ENCODE measurements around the gene P2RY2. TPM values are rescaled to one million over a fixed set of nuclear protein-coding genes. Genes with fewer than 3 reads are reported as not detected.

The P2RY2 gene
- total RNA-seq, 1 donor from 2014 or later: 0.45 TPM

DNA sequence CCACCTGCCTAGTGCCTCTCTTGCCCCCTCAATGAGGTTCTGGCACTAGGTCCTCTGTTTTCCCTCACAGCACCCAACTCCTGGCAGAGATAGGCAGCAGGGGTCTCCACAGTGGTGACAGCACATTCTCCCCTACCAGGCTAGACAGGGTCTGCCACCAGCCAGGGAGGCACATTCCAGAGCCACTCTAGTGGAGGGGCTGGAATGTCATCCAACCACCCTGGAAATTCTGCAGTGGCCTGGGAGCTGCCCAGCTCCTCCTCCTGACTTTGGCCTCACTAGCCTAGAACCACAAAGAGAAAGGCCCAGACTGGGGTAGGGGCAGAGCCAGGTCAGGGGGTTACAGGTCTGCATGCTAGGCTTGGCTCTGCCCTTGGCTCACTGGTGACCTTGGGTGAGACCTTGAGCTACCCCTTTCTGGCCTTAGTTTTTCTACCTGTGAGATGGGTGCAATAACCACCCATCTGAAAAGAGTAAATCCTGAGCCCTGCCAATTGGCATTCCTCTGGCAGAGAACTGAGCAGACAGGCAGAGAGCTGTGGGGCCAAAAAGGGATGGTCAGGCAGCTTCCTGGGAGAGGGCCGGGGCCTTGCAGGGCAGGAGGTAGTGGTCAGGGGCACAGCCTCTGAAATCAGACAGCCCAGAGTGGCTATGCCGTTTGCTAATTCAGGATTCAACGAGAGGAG, 7.1 kb downstream of the P2RY2 start:
- H3K4me3 Mint-ChIP-seq: no peak overlapping the region
- H3K27me3 Mint-ChIP-seq (ENCODE audit: insufficient read depth, low read depth): peaks cover 21% of the 10 kb centered on the region
- Histone ChIP-seq H4K20me1 (ENCODE audit: low read depth) (no peaks in the 10 kb centered on the region), H3K27me3 (peaks cover 10% of the 10 kb centered on the region), H2AFZ (replicated peaks) (no peak overlapping the region), H3F3A (ENCODE audit: low read depth) (no peaks in the 10 kb centered on the region), H3K79me2 (ENCODE audit: low read depth) (no peaks in the 10 kb centered on the region), H3K9ac (no peak overlapping the region), H3K9me3 (ENCODE audit: low read depth) (no peaks in the 10 kb centered on the region), H3K4me1 (peaks cover 19% of the 10 kb centered on the region), H3K36me3 (no peaks in the 10 kb centered on the region), H3K27ac (no peak overlapping the region), H3K4me2 (no peak overlapping the region), H3K4me3 (no peak overlapping the region)
- peak overlapping the region; percentile 4 for H3K27ac Mint-ChIP-seq
- no peaks in the 10 kb centered on the region for H3K9me3 Mint-ChIP-seq
- TF ChIP-seq EZH2 (IDR thresholded peaks at IDR 0.05): no peak
- TF ChIP-seq EZH2phosphoT487 (IDR thresholded peaks at IDR 0.05): no peak
- TF ChIP-seq CTCF (IDR thresholded peaks at IDR 0.05): no peak
- no peaks in the 10 kb centered on the region for H3K36me3 Mint-ChIP-seq
- peaks cover 11% of the 10 kb centered on the region for H3K4me1 Mint-ChIP-seq
- DNase-seq (ENCODE audit: low spot score): peak; percentile 4

DNA sequence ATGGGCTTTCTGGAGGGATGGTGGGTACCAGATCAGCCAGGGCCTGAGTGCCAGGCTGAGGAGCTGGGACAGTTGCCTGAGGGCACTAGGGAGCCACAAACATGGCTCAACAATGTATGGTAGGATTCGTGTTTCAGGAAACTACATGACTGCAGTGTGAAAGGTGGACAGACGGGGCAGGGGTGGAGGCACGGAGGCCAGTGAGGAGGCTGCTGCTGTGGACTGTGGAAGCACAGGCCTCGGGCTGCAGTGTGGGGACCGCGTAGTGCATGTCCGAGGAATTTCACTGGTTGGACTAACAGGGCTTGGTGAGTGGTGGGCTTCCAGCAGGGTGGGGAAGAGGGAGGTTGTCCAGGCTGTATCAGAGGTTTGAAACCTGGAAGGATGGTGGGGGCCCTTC, 7.8 kb downstream of the P2RY2 start:
- H3K36me3 Mint-ChIP-seq: no peaks in the 10 kb centered on the region
- peak overlapping the region; percentile 4 for H3K27ac Mint-ChIP-seq
- Histone ChIP-seq H3K9me3 (ENCODE audit: low read depth) (no peaks in the 10 kb centered on the region), H3K4me1 (peaks cover 16% of the 10 kb centered on the region), H3K36me3 (no peaks in the 10 kb centered on the region), H2AFZ (replicated peaks) (no peak overlapping the region), H3K9ac (no peak overlapping the region), H3K4me3 (no peak overlapping the region), H4K20me1 (ENCODE audit: low read depth) (no peaks in the 10 kb centered on the region), H3K27ac (no peak overlapping the region), H3K4me2 (no peak overlapping the region), H3F3A (ENCODE audit: low read depth) (no peaks in the 10 kb centered on the region), H3K27me3 (peaks cover 3% of the 10 kb centered on the region), H3K79me2 (ENCODE audit: low read depth) (no peaks in the 10 kb centered on the region)
- peaks cover 11% of the 10 kb centered on the region for H3K4me1 Mint-ChIP-seq
- peaks cover 16% of the 10 kb centered on the region for H3K27me3 Mint-ChIP-seq (ENCODE audit: insufficient read depth, low read depth)
- no peak overlapping the region for H3K4me3 Mint-ChIP-seq
- no peaks in the 10 kb centered on the region for H3K9me3 Mint-ChIP-seq
- TF ChIP-seq EZH2phosphoT487 (IDR thresholded peaks at IDR 0.05) (no peak), EZH2 (IDR thresholded peaks at IDR 0.05) (no peak), CTCF (IDR thresholded peaks at IDR 0.05) (no peak)
- peak; percentile 0 for DNase-seq (ENCODE audit: low spot score)

GRCh38 chr11:73226297-73227006, 8.4 kb downstream of the P2RY2 start:
- H3K79me2 ChIP-seq (ENCODE audit: low read depth): no peaks in the 10 kb centered on the region
- no peaks in the 10 kb centered on the region for H4K20me1 ChIP-seq (ENCODE audit: low read depth)
- no peak overlapping the region for H3K27ac ChIP-seq
- no peak overlapping the region for H3K9ac ChIP-seq
- no peak overlapping the region for H3K4me3 ChIP-seq
- H3K36me3 ChIP-seq: no peaks in the 10 kb centered on the region
- TF ChIP-seq EZH2phosphoT487 (IDR thresholded peaks at IDR 0.05) (no peak), CTCF (IDR thresholded peaks at IDR 0.05) (no peak), EZH2 (IDR thresholded peaks at IDR 0.05) (no peak)
- peak; percentile 1 for DNase-seq (ENCODE audit: low spot score)
- H3K4me1 Mint-ChIP-seq: peaks cover 11% of the 10 kb centered on the region
- H3K27me3 Mint-ChIP-seq (ENCODE audit: insufficient read depth, low read depth): peaks cover 14% of the 10 kb centered on the region
- no peak overlapping the region for H3K4me2 ChIP-seq
- no peaks in the 10 kb centered on the region for H3K9me3 Mint-ChIP-seq
- H3F3A ChIP-seq (ENCODE audit: low read depth): no peaks in the 10 kb centered on the region
- H3K27me3 ChIP-seq: no peaks in the 10 kb centered on the region
- no peak overlapping the region for H3K27ac Mint-ChIP-seq
- peaks cover 14% of the 10 kb centered on the region for H3K4me1 ChIP-seq
- H3K36me3 Mint-ChIP-seq: no peaks in the 10 kb centered on the region
- no peak overlapping the region for H2AFZ ChIP-seq (replicated peaks)
- no peaks in the 10 kb centered on the region for H3K9me3 ChIP-seq (ENCODE audit: low read depth)
- no peak overlapping the region for H3K4me3 Mint-ChIP-seq

Measured in neural progenitor cell (in vitro differentiated cells).